ENCODE data around the gene C10orf90.

DNA sequence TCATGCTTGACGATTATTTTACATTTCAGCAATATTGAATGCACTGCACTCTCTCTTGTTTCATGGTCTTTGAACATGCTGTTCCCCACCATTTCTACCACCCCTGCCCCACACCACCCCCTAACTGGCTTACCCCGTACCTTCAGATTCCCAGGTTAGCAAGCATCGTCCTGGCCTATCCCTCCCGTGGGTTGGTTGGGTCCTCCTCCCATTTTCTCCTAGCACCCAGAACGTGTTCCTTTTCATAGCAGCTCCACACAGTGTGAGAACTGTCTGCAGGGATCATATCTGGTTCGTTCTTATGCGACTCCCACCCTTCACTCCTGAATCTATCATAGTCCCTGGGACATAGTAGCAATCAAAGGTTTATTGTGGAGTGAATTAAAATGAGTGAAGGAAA, 48.6 kb downstream of the C10orf90 start:
- no peak for TF ChIP-seq EZH2 (IDR thresholded peaks at IDR 0.05; ENCODE audit: low read depth)
- no peak for TF ChIP-seq CTCF (conservative IDR thresholded peaks at IDR 0.05)

Measured in PC-9 (cell line).